GM19324 (cell line): ENCODE measurements around the gene SMLR1.
"Not testable (repeated sequence)": the region's sequence is repeated elsewhere in the genome, so short reads cannot be mapped to it uniquely, and the experiment has no call there.

Experiments
- ATAC-seq: cut with Tn5 transposase; IDR thresholded peaks from one replicate; pipeline ENCODE4 v1.9.1; 2021; ENCODE audit warnings: mild to moderate bottlenecking, moderate library complexity; ENCODE audit not compliant: unreplicated experiment, low FRiP score

The SMLR1 gene

GRCh38 chr6:130827247-130828149, at the start of gene SMLR1:
TSS of gene SMLR1 (plus strand) at chr6:130827406. CDS start at chr6:130827414, 8 bp downstream.
- ATAC-seq = no peak

- no peak for ATAC-seq
Measured at GRCh38 chr6:130778946-130779657, 48.1 kb upstream of the SMLR1 start.

GRCh38 chr6:130779658-130780033, 47.6 kb upstream of the SMLR1 start:
- no peak for ATAC-seq

- ATAC-seq = no peak
Measured at GRCh38 chr6:130780122-130780521, 47.1 kb upstream of the SMLR1 start.

GRCh38 chr6:130781557-130781956, 45.6 kb upstream of the SMLR1 start:
- ATAC-seq = no peak

- no peak for ATAC-seq
Measured at GRCh38 chr6:130783416-130784107, 43.6 kb upstream of the SMLR1 start.

GRCh38 chr6:130787726-130788500, 39.3 kb upstream of the SMLR1 start:
- ATAC-seq = no peak

- no peak for ATAC-seq
Measured at GRCh38 chr6:130788954-130789353, 38.3 kb upstream of the SMLR1 start.

- ATAC-seq = no peak
Measured at GRCh38 chr6:130794010-130794697, 33.1 kb upstream of the SMLR1 start.

- ATAC-seq = no peak
Measured at GRCh38 chr6:130794738-130795137, 32.5 kb upstream of the SMLR1 start.

- ATAC-seq = no peak
Measured at GRCh38 chr6:130796313-130796905, 30.8 kb upstream of the SMLR1 start.

- no peak for ATAC-seq
Measured at GRCh38 chr6:130797061-130797460, 30.1 kb upstream of the SMLR1 start.

- ATAC-seq = not testable (repeated sequence)
Measured at GRCh38 chr6:130801368-130801767, 25.8 kb upstream of the SMLR1 start.

GRCh38 chr6:130810307-130811030, 16.7 kb upstream of the SMLR1 start:
- ATAC-seq = no peak

- no peak for ATAC-seq
Measured at GRCh38 chr6:130811932-130812331, 15.3 kb upstream of the SMLR1 start.

- no peak for ATAC-seq
Measured at GRCh38 chr6:130814506-130814905, 12.7 kb upstream of the SMLR1 start.

- no peak for ATAC-seq
Measured at GRCh38 chr6:130815200-130816071, 11.8 kb upstream of the SMLR1 start.

GRCh38 chr6:130822736-130823135, 4.5 kb upstream of the SMLR1 start:
- ATAC-seq = no peak
